ENCODE measurements around the gene SPIN1. TPM values are rescaled to one million over a fixed set of nuclear protein-coding genes. Genes with fewer than 3 reads are reported as not detected.
"Not testable (repeated sequence)": the region's sequence is repeated elsewhere in the genome, so short reads cannot be mapped to it uniquely, and the experiment has no call there.

The SPIN1 gene
- total RNA-seq, 4 donors from 2014 or later = 55.8 to 388 (median 127) TPM

GRCh38 chr9:88379352-88379751 is 8.9 kb upstream of the SPIN1 start:
- H3K4me3 ChIP-seq = no peak overlapping the region
- TF ChIP-seq CTCF (IDR thresholded peaks at IDR 0.05) (no peak), POLR2A (IDR thresholded peaks at IDR 0.05) (no peak)
- no peaks in the 10 kb centered on the region for H3K9me3 ChIP-seq
- H3K36me3 ChIP-seq = no peaks in the 10 kb centered on the region
- H3K4me1 ChIP-seq = no peaks in the 10 kb centered on the region
- H3K27ac ChIP-seq = no peak overlapping the region
- intact Hi-C loops (cut with DNase I; ENCODE audit: low total_unique reads) = no loop called here
- no peaks in the 10 kb centered on the region for H3K27me3 ChIP-seq
- no peak for DNase-seq

DNA sequence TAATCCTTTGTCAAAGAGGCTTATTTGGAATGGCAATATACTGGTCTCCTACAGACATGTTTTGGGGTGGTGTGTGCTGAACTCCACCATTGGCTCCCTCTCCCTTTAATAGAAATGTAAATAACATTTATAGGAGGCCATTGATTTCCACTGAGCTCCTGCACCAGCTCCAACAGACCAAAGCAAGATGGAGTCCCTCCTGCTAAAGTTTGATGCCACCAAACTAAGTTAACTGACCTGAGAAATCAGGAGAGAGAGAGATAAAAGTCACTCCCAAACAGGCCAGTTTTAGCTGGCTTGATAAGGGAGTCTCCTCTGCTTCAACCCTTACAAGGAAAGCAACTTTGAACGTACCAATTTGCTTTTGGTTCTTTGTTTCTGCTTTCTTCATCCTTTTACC is 8.1 kb upstream of the SPIN1 start:
- no peak for DNase-seq
- no peaks in the 10 kb centered on the region for H3K4me1 ChIP-seq
- H3K27me3 ChIP-seq = no peaks in the 10 kb centered on the region
- H3K36me3 ChIP-seq = no peaks in the 10 kb centered on the region
- intact Hi-C loops (cut with DNase I; ENCODE audit: low total_unique reads) = no loop called here
- no peak overlapping the region for H3K27ac ChIP-seq
- no peak for TF ChIP-seq POLR2A (IDR thresholded peaks at IDR 0.05)
- no peak for TF ChIP-seq CTCF (IDR thresholded peaks at IDR 0.05)
- H3K9me3 ChIP-seq = no peaks in the 10 kb centered on the region
- H3K4me3 ChIP-seq = no peak overlapping the region

DNA sequence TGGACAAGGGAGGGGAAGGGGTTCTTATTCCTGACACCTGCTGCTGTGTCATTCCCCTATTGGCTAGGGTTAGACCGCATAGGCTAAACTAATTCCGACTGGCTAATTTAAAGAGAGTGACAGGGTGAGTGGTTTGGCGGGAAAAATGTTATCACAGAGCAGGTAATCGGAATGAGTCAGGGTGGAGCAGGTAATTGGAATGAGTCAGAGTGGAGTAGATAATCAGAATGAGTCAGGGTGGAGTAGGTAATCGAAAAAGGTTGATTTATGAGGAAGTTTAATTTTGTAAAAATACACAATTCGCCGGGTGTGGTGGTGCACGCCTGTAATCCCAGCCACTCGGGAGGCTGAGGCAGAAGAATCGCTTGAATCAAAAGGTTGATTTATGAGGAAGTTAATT is 6.9 kb upstream of the SPIN1 start:
- DNase-seq; intact Hi-C loops (cut with DNase I; ENCODE audit: low total_unique reads); H3K27ac ChIP-seq; H3K36me3 ChIP-seq; H3K9me3 ChIP-seq; H3K4me1 ChIP-seq; H3K27me3 ChIP-seq; H3K4me3 ChIP-seq: not testable (repeated sequence)

DNA sequence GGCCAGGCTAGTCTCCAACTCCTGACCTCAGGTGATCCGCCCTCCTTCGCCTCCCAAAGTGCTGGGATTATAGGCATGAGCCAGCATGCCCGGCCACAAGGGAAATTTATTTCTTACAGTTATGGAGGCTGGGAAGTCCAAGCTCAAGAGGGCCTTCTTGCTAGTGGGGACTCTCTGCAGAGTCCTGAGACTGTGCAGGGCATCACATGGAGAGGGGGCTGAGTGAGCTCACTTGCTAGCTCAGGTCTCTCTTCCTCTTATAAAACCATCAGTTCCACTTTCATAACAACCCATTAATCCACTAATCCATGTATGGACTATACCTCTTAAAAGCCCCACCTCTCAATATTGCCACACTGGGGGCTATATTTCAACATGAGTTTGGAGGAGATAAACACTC is 5.1 kb upstream of the SPIN1 start:
- Histone ChIP-seq H3K4me3 (no peak overlapping the region), H3K9me3 (no peaks in the 10 kb centered on the region), H3K27ac (no peak overlapping the region), H3K4me1 (no peaks in the 10 kb centered on the region), H3K27me3 (no peaks in the 10 kb centered on the region), H3K36me3 (no peaks in the 10 kb centered on the region)
- no peak for DNase-seq
- TF ChIP-seq POLR2A (IDR thresholded peaks at IDR 0.05) = no peak
- TF ChIP-seq CTCF (IDR thresholded peaks at IDR 0.05) = no peak
- intact Hi-C loops (cut with DNase I; ENCODE audit: low total_unique reads) = no loop called here

GRCh38 chr9:88386137-88386536 is 2.1 kb upstream of the SPIN1 start:
- H3K36me3 ChIP-seq; H3K4me1 ChIP-seq; H3K9me3 ChIP-seq; H3K27me3 ChIP-seq; H3K4me3 ChIP-seq; DNase-seq; intact Hi-C loops (cut with DNase I; ENCODE audit: low total_unique reads); H3K27ac ChIP-seq: not testable (repeated sequence)

- DNase-seq = peak in 1 of 2 donors; percentile 26
- Histone ChIP-seq H3K9me3 (no peaks in the 10 kb centered on the region), H3K4me3 (peak overlapping the region; percentile 73 to 94), H3K4me1 (no peaks in the 10 kb centered on the region), H3K36me3 (no peaks in the 10 kb centered on the region), H3K27me3 (no peaks in the 10 kb centered on the region), H3K27ac (peak overlapping the region; percentile 89 to 93)
- TF ChIP-seq CTCF (IDR thresholded peaks at IDR 0.05) (no peak), POLR2A (IDR thresholded peaks at IDR 0.05) (no peak)
- intact Hi-C loops (cut with DNase I; ENCODE audit: low total_unique reads) = no loop called here
Observed at GRCh38 chr9:88387036-88387551, 1.1 kb upstream of the SPIN1 start.
